Muscle of arm (tissue), 12 donors: ENCODE measurements around the gene TEX36. TPM values are rescaled to one million over a fixed set of nuclear protein-coding genes. Genes with fewer than 3 reads are reported as not detected.
"Not testable (repeated sequence)": the region's sequence is repeated elsewhere in the genome, so short reads cannot be mapped to it uniquely, and the experiment has no call there.

Source experiments
- DNase-seq: peaks from one replicate; pipeline ENCODE4 v3.0.0-alpha.2; 2013
- polyA plus RNA-seq, 12 donors: library from polyadenylated mRNA; unstranded; fragments of 120-200 nt; gene quantifications; one replicate each; pipeline ENCODE4 v1.2.1, GENCODE V29; 2013; ENCODE audit not compliant: insufficient read length in 12 of 12

TEX36 gene
- polyA plus RNA-seq, 12 donors = not detected

DNA sequence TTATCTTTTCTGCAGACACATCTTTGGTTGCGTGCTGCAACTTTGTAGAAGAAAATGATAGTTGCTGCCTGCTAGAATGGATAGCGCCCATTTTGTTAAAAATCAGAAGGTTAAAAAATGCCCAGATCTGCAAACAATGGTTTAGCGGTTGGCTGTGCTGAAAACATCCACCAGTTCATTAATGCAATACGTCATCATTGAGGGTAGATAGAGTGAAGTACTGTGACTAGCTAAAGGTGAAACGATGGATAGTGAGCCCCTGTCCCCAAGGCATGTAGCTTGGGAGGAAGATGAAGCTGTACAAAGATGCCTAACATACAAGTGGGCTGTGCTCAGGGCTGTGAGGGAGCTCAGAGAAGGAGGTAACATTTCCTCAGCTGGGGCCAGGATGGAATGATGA lies 48.4 kb downstream of the TEX36 start:
- DNase-seq = no peak

DNA sequence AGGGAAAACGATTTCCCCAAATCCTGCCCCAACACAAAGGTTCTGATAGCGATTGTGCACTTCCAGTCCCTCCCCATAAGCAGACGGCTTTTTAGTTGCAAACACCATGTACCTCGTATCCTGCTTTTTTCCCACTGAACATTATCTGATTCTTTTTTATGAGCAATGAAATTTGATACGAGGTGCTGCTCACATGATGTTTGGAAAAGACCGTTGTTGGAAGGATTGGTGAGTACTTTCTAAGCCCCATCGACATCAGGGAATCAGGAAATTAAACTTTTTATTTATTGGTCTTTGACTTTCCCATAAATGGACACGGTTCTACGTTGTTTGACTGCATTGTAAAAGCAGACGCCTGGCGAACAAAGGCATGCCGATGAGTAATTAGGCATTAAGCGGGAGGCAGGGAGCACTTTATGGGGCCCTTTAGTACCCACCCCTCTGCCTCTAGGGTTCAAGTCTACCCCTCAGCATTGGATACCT lies 49.4 kb downstream of the TEX36 start:
- no peak for DNase-seq

DNA sequence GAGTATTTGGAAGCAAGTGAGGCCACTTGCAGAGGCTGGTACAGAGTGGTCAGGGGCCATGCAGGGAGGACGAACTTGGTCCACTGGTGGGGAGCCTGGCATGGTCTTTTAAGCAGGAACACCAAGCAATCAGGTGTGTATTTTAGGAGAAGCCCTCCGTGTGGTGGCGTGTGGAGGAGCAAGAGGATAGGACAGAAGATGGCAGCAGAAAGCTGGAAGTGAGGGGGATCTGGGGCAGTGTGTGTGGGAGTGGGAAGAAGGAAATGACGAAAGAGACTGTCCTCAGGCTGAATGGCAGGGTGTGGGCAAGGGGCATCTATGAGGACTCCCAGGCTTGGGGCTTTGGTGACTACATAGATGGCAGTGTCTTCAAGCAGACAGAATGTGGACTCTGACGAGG lies 51.2 kb downstream of the TEX36 start:
- DNase-seq = no peak

DNA sequence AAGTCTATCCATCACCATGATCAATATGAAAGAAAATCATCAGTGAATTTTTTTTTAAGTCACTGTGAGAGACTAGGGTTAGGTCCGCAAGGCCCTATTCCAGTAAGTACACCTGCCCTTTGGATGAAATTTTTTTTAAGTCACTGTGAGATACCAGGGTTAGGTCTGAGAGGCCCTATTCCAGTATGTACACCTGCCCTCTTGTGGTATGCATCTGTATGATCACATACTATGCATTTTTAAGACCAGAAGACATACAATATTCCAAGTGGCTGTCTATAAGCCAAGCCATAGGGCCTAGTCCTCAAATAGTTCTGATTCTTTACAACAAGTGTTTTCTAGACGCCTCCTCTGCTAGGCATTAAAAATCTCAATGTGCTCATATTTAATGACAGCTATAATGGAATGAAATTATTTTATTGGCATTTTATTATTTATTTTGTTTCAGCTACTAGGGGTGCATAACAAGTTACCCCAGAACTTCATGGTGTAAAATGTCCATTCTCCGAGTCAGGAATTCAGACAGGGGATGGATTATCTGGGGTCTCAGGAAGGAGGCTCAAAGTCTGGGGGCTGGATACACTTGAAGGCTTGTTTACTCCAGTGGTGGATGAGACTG lies 53.1 kb downstream of the TEX36 start:
- peak; percentile 14 for DNase-seq

DNA sequence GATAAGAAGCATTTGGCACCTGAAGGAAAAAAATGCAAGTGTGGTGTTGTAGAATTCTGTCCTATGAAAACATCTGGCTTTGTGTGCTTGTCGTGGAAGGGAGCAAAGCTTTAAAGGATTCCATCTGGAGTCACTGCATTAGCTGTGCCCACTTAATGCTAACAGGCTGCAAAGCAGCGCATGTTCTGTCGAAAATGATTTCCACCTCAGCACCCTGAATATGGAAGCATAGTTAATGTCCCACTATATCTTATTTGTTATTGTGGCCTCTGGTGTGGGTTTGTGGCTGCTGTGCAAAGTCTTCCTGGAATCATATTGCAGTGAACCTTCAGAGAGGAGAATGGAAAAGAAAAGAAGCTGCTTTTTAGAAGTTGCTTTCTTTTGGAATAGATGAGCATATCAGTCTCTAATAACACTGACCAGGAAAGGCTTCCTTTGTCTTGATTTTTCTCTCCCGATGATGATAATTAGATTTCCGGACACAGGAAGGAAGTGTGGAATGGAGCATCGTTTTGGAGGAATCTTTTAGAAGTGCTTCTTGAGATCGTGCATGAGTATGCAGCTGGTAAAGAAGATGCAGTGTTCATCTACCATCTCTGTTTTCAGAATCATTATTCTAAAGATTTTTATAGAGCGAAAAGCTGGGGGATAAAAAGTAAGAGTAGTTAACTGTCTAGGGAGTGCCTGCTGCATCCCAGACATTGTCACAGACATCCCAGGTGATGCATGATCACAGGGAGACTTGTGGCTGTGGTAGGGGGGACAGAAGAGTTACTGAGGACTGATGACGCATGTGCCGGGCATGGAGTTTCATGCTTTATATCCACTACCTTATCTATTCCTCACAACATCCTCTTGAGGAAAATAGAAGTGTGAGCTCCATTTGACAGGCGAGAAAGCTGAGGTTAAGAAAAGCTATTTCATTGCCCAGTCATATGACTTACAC lies 54.6 kb downstream of the TEX36 start:
- no peak for DNase-seq

DNA sequence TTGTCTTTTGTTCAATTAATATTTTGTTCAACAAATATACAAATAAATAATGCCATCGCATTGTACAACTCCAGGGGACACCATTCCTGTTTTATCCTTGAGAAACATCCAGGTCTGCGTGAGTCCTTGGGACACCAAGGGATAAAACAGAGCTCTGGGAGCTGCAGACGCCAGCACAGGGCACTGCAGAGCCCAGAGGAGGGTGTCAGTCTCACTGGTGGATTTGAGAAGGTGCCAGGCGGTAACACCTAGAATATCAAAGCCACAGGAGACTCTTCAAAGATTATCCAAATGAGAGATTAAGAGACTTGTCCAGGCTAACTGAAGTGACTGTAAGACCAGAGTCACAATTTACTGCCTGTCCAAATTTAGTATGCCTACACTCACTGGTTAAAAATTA lies 55.3 kb downstream of the TEX36 start:
- no peak for DNase-seq

DNA sequence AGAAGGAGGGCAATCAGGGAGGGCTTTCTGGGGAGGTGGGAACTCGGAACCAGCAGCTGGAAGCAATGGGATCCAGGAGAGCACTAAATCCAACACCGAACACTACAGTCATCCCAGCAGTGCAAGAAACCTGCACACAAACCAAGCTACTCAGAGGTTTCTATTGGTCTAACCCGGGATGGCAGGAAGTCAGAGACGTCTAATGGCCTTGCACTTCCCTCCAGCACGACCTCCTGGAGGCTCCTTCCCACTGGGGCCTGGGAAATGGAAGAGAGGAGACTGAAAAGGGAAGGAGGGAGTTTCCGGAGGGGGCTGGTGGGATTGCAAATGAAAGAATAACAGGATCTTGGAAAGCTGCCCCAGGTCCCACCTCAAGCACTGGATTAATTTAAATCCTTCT lies 56.3 kb downstream of the TEX36 start:
- no peak for DNase-seq

DNA sequence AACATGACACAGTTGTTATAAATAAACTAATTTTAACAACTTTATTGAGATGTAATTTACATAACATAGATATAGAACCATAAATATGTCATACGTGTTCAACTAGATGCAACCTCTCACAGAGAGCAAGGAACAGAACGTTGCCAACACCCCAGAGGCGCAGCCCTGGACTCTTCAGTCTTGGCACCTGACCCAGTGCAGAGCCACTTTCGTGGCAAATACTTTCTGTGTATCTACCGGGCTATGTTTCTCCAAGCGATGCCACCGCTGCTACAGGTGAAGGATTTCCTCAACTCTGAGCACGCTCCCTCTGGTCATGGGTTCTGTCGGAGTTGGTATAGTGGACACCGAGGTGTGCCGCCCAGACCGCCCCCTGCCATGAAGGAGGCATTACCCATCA lies 57.4 kb downstream of the TEX36 start:
- no peak for DNase-seq

DNA sequence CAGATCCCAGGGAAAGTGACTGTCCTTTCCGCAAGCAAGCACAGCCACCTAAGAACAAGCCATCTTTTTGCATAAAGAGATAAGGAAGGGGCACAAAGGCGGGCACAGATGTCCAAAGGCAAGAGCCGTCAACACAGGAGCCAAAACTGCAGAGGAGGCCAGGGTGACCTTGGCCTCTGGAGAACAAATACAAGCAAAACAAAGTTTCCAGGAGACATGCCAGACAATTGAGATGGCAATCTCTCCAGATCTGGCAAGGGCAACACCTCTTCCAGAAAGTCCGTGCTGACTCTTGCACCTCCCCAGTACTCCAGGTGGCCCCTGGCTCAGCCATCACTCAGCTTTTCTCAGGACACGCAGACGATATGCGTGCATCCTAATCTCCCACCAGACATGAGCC lies 58.2 kb downstream of the TEX36 start:
- DNase-seq = no peak

DNA sequence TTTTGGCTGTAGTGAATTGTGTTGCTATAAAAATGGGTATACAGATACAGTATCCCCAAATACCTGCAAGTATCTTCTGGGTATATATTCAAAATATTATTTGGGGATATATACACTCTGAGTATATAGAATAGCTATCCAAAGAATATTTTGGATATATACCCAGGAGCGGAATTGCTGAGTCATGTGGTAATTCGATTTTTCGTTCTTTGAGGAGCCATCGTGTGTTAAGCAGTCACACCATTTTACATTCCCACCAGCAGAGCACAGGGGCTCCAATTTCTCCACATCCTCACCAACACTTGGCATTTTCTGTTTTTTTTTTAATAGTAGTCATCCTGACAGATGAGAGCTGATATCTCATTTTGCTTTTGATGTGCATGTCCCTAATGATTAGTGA lies 61.9 kb downstream of the TEX36 start:
- DNase-seq = no peak

DNA sequence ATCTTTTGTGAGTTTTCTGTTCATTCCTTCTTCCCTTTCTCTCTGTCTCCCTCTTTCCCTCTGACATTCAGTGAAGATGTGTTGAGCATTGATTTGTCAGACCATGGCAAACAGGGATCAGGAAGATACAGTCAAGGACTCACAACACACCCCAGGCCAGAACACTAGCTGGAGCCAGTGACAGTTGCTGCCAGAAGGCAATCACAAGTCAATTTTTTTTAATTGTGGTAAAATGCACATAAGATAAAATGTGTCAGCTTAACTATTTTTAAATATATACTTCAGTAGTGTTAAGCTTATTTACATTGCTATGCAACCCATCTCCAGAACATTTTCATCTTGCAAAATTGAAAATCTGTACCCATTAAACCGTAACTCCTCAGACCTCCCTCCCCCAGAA lies 62.6 kb downstream of the TEX36 start:
- DNase-seq = no peak

DNA sequence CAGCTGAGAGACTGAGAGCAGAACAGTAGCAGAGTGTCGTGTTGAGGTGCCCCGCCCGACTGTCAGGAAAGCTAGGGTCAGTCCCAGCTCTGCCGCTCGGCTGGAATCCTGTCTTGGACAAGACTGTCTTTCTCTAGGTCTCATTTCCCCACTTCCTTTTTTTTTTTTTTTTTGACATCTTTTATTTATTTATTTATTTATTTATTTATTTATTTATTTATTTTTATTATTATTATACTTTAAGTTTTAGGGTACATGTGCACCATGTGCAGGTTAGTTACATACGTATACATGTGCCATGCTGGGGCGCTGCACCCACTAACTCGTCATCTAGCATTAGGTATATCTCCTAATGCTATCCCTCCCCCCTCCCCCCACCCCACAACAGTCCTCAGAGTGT lies 69.9 kb downstream of the TEX36 start:
- DNase-seq = not testable (repeated sequence)

DNA sequence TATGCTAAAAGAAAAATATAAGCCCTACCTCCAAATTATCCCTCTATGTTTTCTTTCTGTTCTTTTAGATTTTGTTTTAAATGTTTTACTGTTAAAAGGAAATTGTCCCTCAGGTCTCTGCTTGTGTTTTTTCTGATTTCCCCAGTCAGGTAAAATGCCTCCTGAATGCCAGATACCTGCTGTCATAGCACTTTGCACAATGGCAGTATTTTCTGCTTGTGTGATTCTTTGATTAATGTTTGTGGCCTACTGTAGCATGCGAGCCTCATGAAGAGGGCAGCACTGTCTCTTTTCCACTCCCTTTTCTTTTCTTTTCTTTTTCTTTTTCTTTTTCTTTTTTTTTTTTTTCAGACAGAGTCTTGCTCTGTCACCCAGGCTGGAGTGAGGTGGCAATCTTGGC lies 71.2 kb downstream of the TEX36 start:
- no peak for DNase-seq

DNA sequence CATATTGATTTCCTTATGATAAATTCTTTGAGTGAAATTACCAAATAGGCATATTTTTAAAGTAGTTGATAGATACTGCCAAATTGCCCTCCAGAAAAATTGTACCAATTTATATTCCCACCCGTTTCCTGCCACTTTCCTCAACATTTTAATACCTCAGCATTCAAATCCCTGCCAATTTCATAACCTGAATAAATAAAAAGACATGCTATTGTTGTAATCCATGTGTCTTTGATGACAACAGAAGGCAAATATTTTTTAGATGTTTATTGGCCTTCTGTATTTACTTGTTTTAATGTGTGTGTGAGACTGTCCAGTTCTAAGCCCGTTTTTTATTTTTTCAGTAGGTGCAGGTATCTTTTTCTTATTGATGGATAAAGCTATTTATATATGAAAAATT lies 71.7 kb downstream of the TEX36 start:
- no peak for DNase-seq

DNA sequence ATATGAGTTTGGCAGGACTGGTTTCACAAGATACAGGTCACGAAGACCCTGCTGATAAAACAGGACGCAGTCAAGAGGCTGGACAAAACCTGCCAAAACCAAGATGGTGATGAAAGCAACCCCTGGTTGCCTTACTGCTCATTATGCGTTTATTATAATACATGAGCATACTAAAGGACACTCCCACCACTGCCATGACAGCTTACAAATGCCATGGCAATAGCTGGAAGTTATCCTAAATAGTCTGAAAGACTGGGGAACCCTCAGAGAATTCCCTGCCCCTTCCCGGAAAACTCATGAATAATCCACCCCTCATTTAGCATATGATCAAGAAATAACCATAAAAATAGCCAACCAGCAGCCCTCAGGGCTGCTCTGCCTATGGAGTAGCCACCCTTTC lies 73.1 kb downstream of the TEX36 start:
- no peak for DNase-seq

DNA sequence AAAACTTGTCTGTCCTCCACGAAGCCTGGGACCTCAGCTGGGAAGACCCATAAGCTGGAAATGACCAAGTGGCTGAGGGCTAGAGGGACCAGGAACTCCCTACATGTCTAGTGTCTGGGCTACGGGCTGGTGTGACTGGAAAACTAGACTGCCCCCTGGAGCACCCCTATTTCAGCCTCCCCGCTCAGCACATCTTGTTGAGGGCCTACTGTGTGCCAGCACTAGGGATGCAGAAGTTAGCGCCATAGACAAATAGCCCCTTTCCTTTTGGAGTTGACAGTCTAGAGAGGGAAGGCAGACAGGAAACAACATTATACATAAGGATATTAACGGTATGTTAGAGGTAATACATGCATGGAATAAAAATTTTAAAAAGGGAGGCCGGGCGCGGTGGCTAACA lies 74.5 kb downstream of the TEX36 start:
- no peak for DNase-seq

DNA sequence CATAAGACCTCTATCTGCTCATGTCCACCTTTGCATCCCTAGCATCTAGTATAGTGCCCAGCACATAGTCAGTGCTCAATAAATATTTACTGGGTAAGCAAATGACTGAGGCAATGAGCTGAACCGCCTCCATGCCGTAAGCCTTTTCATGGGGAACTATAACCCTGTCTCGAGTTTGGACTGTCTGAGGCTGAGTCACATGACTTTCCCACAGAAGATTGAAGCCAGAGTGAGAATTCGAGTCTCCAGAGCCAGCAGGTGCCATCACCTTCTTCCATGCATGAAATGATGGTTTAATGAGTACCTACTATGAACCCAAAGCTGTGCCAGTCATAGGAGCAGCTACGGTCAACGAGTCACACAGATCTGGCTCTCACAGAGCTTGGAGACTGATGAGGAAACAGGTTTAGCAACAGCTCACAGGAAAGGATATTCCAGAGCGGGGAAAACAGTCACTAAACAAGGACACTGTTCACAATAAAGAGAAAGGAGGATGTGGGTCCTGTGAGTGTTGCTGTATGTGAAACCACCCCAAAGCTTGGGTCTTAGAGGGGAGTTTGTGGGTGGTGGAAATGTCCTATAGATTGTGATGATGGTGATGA lies 75.2 kb downstream of the TEX36 start:
- no peak for DNase-seq

DNA sequence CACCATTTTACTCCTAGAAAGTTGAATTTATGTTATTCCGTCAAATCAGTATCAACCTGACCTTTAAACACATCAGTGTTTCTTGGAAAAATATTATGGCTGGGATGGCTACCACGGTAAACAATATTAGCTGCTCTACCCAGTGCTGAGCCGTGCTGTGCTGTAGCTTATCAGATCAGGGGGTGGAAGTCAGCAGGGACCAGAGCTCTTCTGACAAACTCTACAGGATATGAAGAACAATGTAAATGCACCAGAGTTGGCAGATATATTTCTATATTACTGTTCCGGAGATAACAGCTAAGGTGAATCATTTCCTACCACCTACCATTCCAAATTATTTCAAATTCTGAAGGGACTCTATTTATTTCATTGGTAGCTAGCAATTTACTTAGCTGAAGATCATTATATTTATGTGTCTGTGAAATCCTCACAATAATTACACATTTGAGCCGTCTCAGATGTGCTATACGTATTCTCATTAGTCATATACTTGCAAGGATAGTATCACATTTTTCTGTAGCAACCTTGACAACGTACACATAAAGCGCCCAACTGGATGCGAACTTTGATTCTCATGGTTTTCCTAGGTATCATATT lies 76.5 kb downstream of the TEX36 start:
- DNase-seq = no peak
